ENCODE results near the gene OR4M2. TPM values are rescaled to one million over a fixed set of nuclear protein-coding genes. Genes with fewer than 3 reads are reported as not detected.
"Not testable (repeated sequence)": the region's sequence is repeated elsewhere in the genome, so short reads cannot be mapped to it uniquely, and the experiment has no call there.

The OR4M2 gene, protein sequence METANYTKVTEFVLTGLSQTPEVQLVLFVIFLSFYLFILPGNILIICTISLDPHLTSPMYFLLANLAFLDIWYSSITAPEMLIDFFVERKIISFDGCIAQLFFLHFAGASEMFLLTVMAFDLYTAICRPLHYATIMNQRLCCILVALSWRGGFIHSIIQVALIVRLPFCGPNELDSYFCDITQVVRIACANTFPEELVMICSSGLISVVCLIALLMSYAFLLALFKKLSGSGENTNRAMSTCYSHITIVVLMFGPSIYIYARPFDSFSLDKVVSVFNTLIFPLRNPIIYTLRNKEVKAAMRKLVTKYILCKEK
- not detected in 2 replicates for total RNA-seq (2014; rRNA removed; shearing (Covaris generic))
- not detected in 2 replicates for polyA plus RNA-seq (2015; cell fraction: cytosol; rRNA removed)
- not detected in 2 replicates for polyA plus RNA-seq (2015; cell fraction: nucleus; rRNA removed)

DNA sequence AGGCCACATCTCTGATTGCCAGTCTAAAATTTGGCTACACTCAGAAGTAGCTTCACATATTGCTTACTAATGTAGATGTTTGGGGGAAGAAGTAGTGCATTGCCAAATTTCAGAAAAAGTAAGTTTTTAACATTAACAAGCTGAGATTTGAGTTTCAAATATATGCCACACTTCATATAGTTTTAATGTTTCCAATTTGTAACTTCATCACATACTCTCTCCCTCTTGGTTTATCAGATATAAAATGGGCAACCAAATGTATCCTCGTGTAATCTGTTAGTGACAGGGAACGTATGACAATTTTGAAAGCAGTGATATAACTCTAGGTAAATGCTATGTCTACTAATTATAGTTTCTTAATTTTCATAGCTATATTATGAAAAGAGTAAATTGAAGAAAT lies at the start of gene OR4M2:
TSS of gene OR4M2 (plus strand) at position 301 of the 400 bp plus-strand sequence. CDS start at position 399, 98 bp downstream.
- not testable (repeated sequence) for DNase-seq (ENCODE audit: low read depth)

DNA sequence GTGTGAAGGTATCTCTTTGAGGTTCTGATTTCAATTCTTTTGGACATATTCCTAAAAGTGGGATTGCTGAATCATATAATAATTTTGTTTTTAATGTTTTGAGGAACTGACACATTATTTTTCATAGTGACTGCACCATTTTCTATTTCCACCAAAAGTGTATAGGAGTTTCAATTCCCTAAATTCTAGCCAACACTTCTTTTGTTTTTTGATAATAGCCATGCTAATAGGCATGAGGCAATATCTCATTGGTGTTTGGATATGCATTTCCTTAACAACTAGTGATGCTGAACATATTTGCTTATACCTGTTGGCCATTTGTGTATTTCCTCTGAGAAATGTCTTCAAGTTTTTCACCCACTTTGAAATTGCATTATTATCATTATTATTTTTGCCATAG lies 11.1 kb upstream of the OR4M2 start:
- not testable (repeated sequence) for DNase-seq (ENCODE audit: low read depth)

DNA sequence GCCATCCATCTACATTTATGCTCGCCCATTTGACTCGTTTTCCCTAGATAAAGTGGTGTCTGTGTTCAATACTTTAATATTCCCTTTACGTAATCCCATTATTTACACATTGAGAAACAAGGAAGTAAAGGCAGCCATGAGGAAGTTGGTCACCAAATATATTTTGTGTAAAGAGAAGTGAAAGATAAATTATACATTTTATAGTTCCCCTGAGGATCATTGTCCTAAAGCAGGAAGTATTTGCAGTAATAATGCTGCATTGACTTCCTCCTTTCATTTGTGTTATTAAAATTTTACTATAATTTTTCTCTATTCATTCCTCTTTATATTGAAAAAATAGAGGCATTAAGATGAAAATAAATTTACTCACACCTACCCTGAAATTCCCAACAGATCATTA lies 1.1 kb downstream of the OR4M2 start:
- not testable (repeated sequence) for DNase-seq (ENCODE audit: low read depth)

DNA sequence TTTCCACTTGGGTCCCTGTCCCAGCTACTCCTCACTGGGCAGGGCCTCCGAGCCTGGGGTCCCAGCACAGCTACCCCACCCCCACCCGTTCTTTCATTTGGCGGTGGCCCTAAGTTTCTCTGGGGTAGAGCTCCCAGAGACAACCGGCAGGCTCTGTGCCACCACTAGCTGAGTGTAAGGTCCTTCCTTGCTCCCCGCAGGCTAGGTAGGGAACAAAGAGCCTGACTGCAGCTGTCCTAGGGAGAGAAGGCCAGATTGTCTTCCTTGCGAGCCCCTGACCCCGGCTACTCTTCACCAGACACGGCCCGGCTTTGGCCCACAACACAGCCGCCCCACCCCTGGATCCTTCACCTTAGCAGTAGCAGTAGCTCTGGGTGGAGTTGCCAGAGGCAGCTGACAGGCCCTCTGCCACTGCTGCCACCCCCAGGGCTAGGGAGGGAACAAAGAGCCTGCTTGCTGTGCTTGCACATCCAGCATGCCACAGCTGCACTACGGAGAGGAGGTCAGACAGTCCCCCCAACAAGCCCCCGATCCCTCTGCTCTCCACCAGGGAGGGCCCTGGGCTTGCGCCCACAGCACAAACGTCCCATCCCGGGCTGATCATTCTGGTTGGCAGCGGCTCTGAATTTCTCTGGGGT lies 18.4 kb downstream of the OR4M2 start:
- not testable (repeated sequence) for DNase-seq (ENCODE audit: low read depth)

DNA sequence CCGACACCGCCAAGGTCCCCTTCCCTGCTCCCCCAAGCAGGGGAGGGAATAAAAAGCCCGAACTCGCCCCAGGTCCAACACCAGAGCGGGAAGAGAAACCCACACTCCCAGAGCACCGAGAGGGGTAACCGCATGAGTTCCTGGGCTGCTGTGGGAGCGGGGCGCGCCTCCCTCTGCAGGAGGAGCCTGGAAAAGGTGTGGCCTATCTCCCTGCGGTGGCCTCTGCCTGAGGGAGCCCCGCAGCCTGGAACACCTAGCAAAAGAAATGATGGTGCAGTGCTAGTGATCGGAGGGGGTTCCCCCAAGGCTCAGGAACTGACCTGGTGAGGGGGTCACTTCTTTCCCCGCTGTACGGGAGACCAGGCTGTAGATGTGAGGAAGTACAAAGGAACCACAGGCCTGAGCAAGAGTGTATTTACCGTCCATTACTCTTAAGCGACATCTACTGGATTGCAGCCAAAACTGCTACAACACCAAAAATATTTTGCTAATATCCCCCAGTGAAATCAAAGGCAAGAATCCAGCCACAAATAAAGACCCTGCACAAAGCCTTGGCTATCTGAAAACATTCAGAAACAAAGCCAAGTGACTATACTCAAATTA lies 19.1 kb downstream of the OR4M2 start:
- DNase-seq (ENCODE audit: low read depth), result not testable (repeated sequence)

DNA sequence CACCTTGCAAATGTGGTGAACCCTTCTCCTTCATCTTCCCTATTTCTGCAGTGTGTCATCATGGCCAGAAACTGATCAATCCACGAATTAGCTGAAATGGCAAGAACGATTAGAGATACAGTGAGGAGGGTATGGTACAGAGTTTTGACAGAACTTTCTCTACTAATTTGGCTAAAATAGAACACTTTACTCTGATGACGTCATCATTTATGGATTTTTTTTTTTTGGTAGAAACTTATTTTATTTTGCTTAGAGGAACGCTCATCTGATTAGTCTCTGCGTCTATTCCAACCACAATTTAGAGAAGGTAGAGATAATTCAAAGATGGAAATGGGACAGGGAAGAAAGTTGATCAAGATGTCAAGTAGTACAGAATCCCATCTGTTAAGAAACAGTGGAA lies 41.7 kb downstream of the OR4M2 start:
- DNase-seq (ENCODE audit: low read depth), result not testable (repeated sequence)

Other genes with a start within 250 kb of the OR4M2 start
- gene POTEB, start 202.8 kb upstream of the OR4M2 start, total RNA-seq (2014; rRNA removed; shearing (Covaris generic)), result not detected in 2 replicates